ENCODE data around the gene IL21. TPM values are rescaled to one million over a fixed set of nuclear protein-coding genes. Genes with fewer than 3 reads are reported as not detected.

IL21 gene
- total and polyA plus RNA-seq, 2 donors (not counting 1 experiment from before 2014, with no cell fraction given), result not detected

- H3K4me3 ChIP-seq (replicated peaks in 1 of 4; ENCODE audit: control extremely low read depth in 1 of 4, insufficient read depth in 1 of 4, low read depth in 3 of 4, low read length in 4 of 4), result no peak overlapping the region
- H3K9ac ChIP-seq (ENCODE audit: insufficient read depth, low read length), result no peak overlapping the region
- H3K36me3 ChIP-seq (ENCODE audit: control insufficient read depth, insufficient read depth, low read length), result no peaks in the 10 kb centered on the region
- no peaks in the 10 kb centered on the region for H3K27me3 ChIP-seq (ENCODE audit: control insufficient read depth, insufficient read depth, low read length)
- no peaks in the 10 kb centered on the region for H3K4me1 ChIP-seq (ENCODE audit: control insufficient read depth, extremely low read depth, insufficient read depth, low read length)
- H3K9me3 ChIP-seq (ENCODE audit: control insufficient read depth, insufficient read depth, low read depth, low read length), result no peaks in the 10 kb centered on the region
- no peaks in the 10 kb centered on the region for H4K20me1 ChIP-seq (ENCODE audit: control insufficient read depth, extremely low read depth, insufficient read depth, low read length)
- TF ChIP-seq CTCF (conservative IDR thresholded peaks at IDR 0.05 in 1 of 2, IDR thresholded peaks at IDR 0.05 in 1 of 2; ENCODE audit: low read depth in 1 of 2, low read length in 2 of 2), result no peak
- TF ChIP-seq EZH2 (IDR thresholded peaks at IDR 0.05; ENCODE audit: low read length, missing control alignments), result no peak
- H2AFZ ChIP-seq (ENCODE audit: low read length), result no peak overlapping the region
- H3K27ac ChIP-seq (ENCODE audit: insufficient read depth, low read length), result no peak overlapping the region
- H3K79me2 ChIP-seq (ENCODE audit: control insufficient read depth, insufficient read depth, low read length), result no peaks in the 10 kb centered on the region
- H3K4me2 ChIP-seq (ENCODE audit: extremely low read depth, insufficient read depth, low read length), result no peak overlapping the region
- DNase-seq (ENCODE audit: low read depth in 2 of 2), result no peak
Measured at GRCh38 chr4:122562449-122562848, 58.4 kb downstream of the IL21 start.

Other genes with a start within 250 kb of the IL21 start
- not detected in 2 replicates for gene ADAD1, start 242.1 kb downstream of the IL21 start, total RNA-seq
- not detected in 2 replicates for gene ADAD1, start 242.1 kb downstream of the IL21 start, polyA plus RNA-seq
- gene IL2, start 164.3 kb downstream of the IL21 start, total RNA-seq, result not detected in 2 replicates
- gene IL2, start 164.3 kb downstream of the IL21 start, polyA plus RNA-seq, result not detected in 2 replicates
- gene BBS12, start 111.6 kb upstream of the IL21 start, total RNA-seq, result 7.4 and 8.4 TPM in 2 replicates
- 1.5 and 3.6 TPM in 2 replicates for gene BBS12, start 111.6 kb upstream of the IL21 start, polyA plus RNA-seq
- gene FGF2, start 205.8 kb upstream of the IL21 start, total RNA-seq, result 57.8 and 98.3 TPM in 2 replicates
- gene FGF2, start 205.8 kb upstream of the IL21 start, polyA plus RNA-seq, result 35.2 and 38.5 TPM in 2 replicates

All from fibroblast of lung (primary cell).